SK-N-MC (cell line): Measurements from ENCODE around the gene TLR9.

Experiments
- EZH2 ChIP-seq: fragments of 200-600 bp; sonication (generic); IDR thresholded peaks from one replicate; pipeline ENCODE4 v1.6.1; 2017; ENCODE audit warnings: antibody characterized with exemption
- FOXP2 ChIP-seq: optimal IDR thresholded peaks from 2 replicates; pipeline ENCODE3; 2011; ENCODE audit warnings: mild to moderate bottlenecking, moderate library complexity; ENCODE audit not compliant: insufficient read depth; ENCODE audit errors: extremely low read length, control extremely low read depth
- POLR2AphosphoS5 ChIP-seq: IDR thresholded peaks from 2 replicates; pipeline ENCODE4 v1.6.1; 2012; ENCODE audit warnings: mild to moderate bottlenecking, low read depth, low read length, borderline replicate concordance

GRCh38 chr3:52270252-52270754, 44.9 kb upstream of the TLR9 start:
- TF ChIP-seq EZH2: no peak
- no peak for TF ChIP-seq POLR2AphosphoS5
- TF ChIP-seq FOXP2: no peak
